Keratinocyte (primary cell): ENCODE data around the gene PTPRN2. TPM values are rescaled to one million over a fixed set of nuclear protein-coding genes. Genes with fewer than 3 reads are reported as not detected.

Experiments used
- DNase-seq: peaks from one replicate; pipeline ENCODE4 v3.0.0-alpha.2; 2011; ENCODE audit warnings: low read depth, missing footprints, low spot score
- FAIRE-seq: peaks from 2 replicates; lab custom pipeline; 2011; peaks lifted over from hg19 to GRCh38; lab: Jason Lieb, UNC
- H2AFZ ChIP-seq: 2 replicates; pipeline ENCODE4 v1.6.0; 2012; ENCODE audit warnings: low read length, control low read depth, inconsistent platforms; ENCODE audit not compliant: control insufficient read depth
- H3K27ac ChIP-seq: 2 replicates; pipeline ENCODE4 v1.5.1; 2011; ENCODE audit warnings: low read length; ENCODE audit not compliant: control insufficient read depth, insufficient read depth
- H3K27me3 ChIP-seq: 3 replicates; pipeline ENCODE4 v1.6.0; 2011; ENCODE audit warnings: low read length; ENCODE audit not compliant: control insufficient read depth, insufficient read depth; ENCODE audit errors: extremely low read depth
- H3K36me3 ChIP-seq, 2 experiments: 2 replicates in 1 of 2; 3 replicates in 1 of 2; pipeline ENCODE4 v1.5.1; 2011; ENCODE audit warnings: low read length in 2 of 2, mild to moderate bottlenecking in 1 of 2; ENCODE audit not compliant: control insufficient read depth in 2 of 2, insufficient read depth in 2 of 2; ENCODE audit errors: extremely low read depth in 1 of 2
- H3K4me1 ChIP-seq: 3 replicates; pipeline ENCODE4 v1.5.1; 2011; ENCODE audit warnings: low read length; ENCODE audit not compliant: control insufficient read depth, insufficient read depth; ENCODE audit errors: extremely low read depth
- H3K4me2 ChIP-seq: 3 replicates; pipeline ENCODE4 v1.6.0; 2011; ENCODE audit warnings: low read depth, low read length; ENCODE audit not compliant: control insufficient read depth, insufficient read depth; ENCODE audit errors: extremely low read depth
- H3K4me3 ChIP-seq, 3 experiments: fragments of 200-600 bp in 1 of 3; sonication (generic) in 1 of 3; 2 replicates in 2 of 3; 3 replicates in 1 of 3; pipeline ENCODE4 v1.5.1; 2011 to 2016; ENCODE audit warnings: low read length in 3 of 3, mild to moderate bottlenecking in 3 of 3, control low read depth in 2 of 3, inconsistent platforms in 1 of 3, low read depth in 1 of 3, mixed read lengths in 1 of 3, mixed run types in 1 of 3, moderate library complexity in 1 of 3; ENCODE audit not compliant: control insufficient read depth in 2 of 3, insufficient read depth in 2 of 3; ENCODE audit errors: extremely low read depth in 1 of 3
- H3K79me2 ChIP-seq: 2 replicates; pipeline ENCODE4 v1.6.0; 2012; ENCODE audit warnings: low read length; ENCODE audit not compliant: control insufficient read depth, insufficient read depth
- H3K9ac ChIP-seq: 3 replicates; pipeline ENCODE4 v1.6.0; 2011; ENCODE audit warnings: low read length; ENCODE audit not compliant: control insufficient read depth, insufficient read depth; ENCODE audit errors: extremely low read depth
- H3K9me1 ChIP-seq: 3 replicates; pipeline ENCODE4 v1.6.0; 2011; ENCODE audit warnings: low read length; ENCODE audit not compliant: control insufficient read depth, insufficient read depth; ENCODE audit errors: extremely low read depth
- H3K9me3 ChIP-seq: 2 replicates; pipeline ENCODE4 v1.5.1; 2012; ENCODE audit warnings: low read depth, low read length; ENCODE audit not compliant: control insufficient read depth
- H4K20me1 ChIP-seq: 3 replicates; pipeline ENCODE4 v1.6.0; 2011; ENCODE audit warnings: low read length; ENCODE audit not compliant: control insufficient read depth, insufficient read depth; ENCODE audit errors: extremely low read depth
- EZH2 ChIP-seq: IDR thresholded peaks from one replicate; pipeline ENCODE4 v1.6.1; 2012; ENCODE audit warnings: inconsistent platforms, mild to moderate bottlenecking, low read length, moderate library complexity
- dilution Hi-C: fragments of 300-500 bp; cut with MboI; formaldehyde crosslinking; loops from one replicate; pipeline ENCODE4 v1.7.0; 2020; ENCODE audit warnings: low sequenced_read_pairs; ENCODE audit not compliant: extremely low pct_ligation_motif_present
- polyA plus RNA-seq, 5 experiments: library from polyadenylated mRNA; depleted of rRNA in 3 of 5; stranded (reverse) in 3 of 5; stranded (forward) in 1 of 5; unstranded in 1 of 5; fragments of >200 nt; gene quantifications; 1 replicate in 1 of 5; 2 replicates in 3 of 5; 3 replicates in 1 of 5; pipeline versions ENCODE4 v1.2.1 to v1.2.3, GENCODE V29; 2011 to 2012; ENCODE audit warnings: missing spikeins in 2 of 5, low read depth in 1 of 5, low replicate concordance in 1 of 5
- TF ChIP-seq, protein P1 (sequence below), 3 experiments: IDR thresholded peaks in 1 of 3; conservative IDR thresholded peaks in 1 of 3; optimal IDR thresholded peaks in 1 of 3; 2 replicates in 2 of 3; 3 replicates in 1 of 3; pipeline versions ENCODE3 to v1.5.1; 2011; ENCODE audit warnings: low read length in 3 of 3, mild to moderate bottlenecking in 3 of 3, moderate library complexity in 2 of 3, control low read depth in 1 of 3, inconsistent platforms in 1 of 3; ENCODE audit not compliant: insufficient read depth in 2 of 3; ENCODE audit errors: extremely low read depth in 1 of 3

PTPRN2 gene
- polyA plus RNA-seq, 1 donor (not counting 4 experiments of a cell fraction or from before 2014, with no cell fraction given): not detected

DNA sequence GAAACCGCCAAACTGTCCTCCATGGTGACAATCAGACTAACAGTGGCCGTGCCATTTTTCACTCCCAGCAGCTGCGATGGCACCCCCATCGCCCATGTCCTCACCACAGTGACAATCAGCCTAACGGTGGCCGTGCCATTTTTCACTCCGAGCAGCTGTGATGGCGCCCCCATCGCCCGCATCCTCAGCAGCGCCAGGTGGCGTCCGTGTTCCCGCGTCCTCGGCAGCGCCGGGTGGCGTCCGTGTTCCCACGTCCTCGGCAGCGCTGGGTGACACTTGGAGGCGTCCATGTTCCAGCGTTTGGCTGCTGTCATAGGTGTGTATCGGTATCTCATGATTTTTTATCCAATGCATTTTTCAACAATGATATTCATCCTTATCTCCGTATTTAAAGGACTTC, 267.3 kb downstream of the PTPRN2 start:
- FAIRE-seq: no peak
- TF ChIP-seq, protein P1, sequence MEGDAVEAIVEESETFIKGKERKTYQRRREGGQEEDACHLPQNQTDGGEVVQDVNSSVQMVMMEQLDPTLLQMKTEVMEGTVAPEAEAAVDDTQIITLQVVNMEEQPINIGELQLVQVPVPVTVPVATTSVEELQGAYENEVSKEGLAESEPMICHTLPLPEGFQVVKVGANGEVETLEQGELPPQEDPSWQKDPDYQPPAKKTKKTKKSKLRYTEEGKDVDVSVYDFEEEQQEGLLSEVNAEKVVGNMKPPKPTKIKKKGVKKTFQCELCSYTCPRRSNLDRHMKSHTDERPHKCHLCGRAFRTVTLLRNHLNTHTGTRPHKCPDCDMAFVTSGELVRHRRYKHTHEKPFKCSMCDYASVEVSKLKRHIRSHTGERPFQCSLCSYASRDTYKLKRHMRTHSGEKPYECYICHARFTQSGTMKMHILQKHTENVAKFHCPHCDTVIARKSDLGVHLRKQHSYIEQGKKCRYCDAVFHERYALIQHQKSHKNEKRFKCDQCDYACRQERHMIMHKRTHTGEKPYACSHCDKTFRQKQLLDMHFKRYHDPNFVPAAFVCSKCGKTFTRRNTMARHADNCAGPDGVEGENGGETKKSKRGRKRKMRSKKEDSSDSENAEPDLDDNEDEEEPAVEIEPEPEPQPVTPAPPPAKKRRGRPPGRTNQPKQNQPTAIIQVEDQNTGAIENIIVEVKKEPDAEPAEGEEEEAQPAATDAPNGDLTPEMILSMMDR (optimal IDR thresholded peaks at IDR 0.05 in 1 of 3, IDR thresholded peaks at IDR 0.05 in 1 of 3, conservative IDR thresholded peaks at IDR 0.05 in 1 of 3; ENCODE audit: extremely low read depth in 1 of 3, insufficient read depth in 2 of 3, low read length in 3 of 3): no peak
- no peak for TF ChIP-seq EZH2
- dilution Hi-C loops: no loop called here

DNA sequence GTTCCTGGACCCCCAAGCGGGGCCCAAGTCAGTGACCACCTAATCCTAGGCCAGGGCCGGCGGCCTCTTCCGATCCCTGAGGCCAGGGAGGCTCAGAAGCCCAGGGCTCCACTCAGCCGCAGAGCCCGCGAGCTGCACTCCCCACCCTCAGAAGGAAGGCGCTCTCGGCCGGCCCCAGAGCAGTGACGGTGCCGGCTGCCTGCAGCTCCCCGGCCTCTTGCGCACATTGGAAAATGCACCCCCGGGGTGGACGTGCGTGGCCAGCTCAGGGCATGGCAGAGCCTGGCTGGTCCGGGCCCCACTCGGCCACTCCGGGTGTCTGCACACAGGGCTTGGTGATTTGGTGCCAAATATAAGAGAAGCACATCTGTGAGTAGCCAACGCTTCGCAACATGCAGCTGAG, 269.1 kb downstream of the PTPRN2 start:
- H3K4me3 ChIP-seq: no peak overlapping the region
- no peaks in the 10 kb centered on the region for H3K9me1 ChIP-seq
- H2AFZ ChIP-seq: no peak overlapping the region
- no peak for TF ChIP-seq EZH2
- dilution Hi-C loops: no loop called here
- FAIRE-seq (no peak), DNase-seq (no peak)
- H3K4me1 ChIP-seq: no peaks in the 10 kb centered on the region
- no peaks in the 10 kb centered on the region for H3K79me2 ChIP-seq
- H4K20me1 ChIP-seq: no peaks in the 10 kb centered on the region
- no peak overlapping the region for H3K4me2 ChIP-seq
- H3K27me3 ChIP-seq: no peaks in the 10 kb centered on the region
- no peaks in the 10 kb centered on the region for H3K36me3 ChIP-seq
- no peak overlapping the region for H3K27ac ChIP-seq
- no peak overlapping the region for H3K9ac ChIP-seq
- peaks cover 15% of the 10 kb centered on the region for H3K9me3 ChIP-seq

More for the DNA sequence above, 267.3 kb downstream of the PTPRN2 start:
- no peaks in the 10 kb centered on the region for H3K9me1 ChIP-seq
- no peaks in the 10 kb centered on the region for H3K27me3 ChIP-seq
- no peak overlapping the region for H3K4me3 ChIP-seq
- no peaks in the 10 kb centered on the region for H3K79me2 ChIP-seq
- no peaks in the 10 kb centered on the region for H4K20me1 ChIP-seq
- no peaks in the 10 kb centered on the region for H3K36me3 ChIP-seq
- H2AFZ ChIP-seq: no peak overlapping the region
- no peaks in the 10 kb centered on the region for H3K4me1 ChIP-seq
- no peak overlapping the region for H3K4me2 ChIP-seq
- DNase-seq: no peak
- H3K9me3 ChIP-seq: peaks cover 17% of the 10 kb centered on the region
- H3K9ac ChIP-seq: no peak overlapping the region
- H3K27ac ChIP-seq: no peak overlapping the region
